ENCODE measurements around the gene SPTBN2.
A peak's percentile ranks its signal among the peaks of the same experiment; 100 is the strongest.
"Not testable (repeated sequence)": the region's sequence is repeated elsewhere in the genome, so short reads cannot be mapped to it uniquely, and the experiment has no call there.

SPTBN2 gene

DNA sequence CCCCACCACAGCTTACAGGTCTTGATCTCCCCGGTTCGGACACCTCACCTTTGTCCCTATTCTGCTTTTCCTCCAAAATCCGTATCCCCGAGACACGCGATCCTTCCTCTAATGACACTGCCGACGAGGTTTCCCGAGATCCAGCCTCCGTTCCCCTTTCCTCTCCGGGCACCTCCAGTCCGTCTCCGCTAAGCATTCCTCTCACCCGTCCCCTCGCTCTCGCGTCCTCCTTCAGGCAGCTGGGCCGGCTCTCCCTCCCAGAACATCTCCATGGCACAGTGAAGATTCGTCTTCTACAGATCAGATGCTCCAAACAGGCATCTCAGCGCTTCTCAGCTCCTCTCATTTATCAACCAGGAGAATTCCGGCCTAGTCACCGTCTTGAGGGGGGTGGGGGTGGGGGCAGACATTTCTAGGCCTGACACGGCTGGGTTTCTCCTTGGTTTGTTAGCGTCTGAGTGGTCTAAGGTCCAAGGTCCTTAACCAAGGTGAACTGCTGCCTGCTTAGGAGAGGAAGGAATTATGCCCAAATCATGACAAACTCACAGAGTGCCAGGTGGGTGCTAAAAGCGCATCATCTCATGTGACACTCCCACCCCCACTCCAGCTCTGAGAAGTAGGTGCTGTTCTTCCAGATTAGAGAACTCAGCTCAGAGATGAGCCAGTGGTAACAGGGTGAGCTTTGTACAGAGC, at the start of gene SPTBN2:
Gene SPTBN2 (minus strand): TSS at position 524 of the 693 bp plus-strand sequence. CDS start 7,976 bp downstream, outside the sequence.
- DNase-seq: no peak

DNA sequence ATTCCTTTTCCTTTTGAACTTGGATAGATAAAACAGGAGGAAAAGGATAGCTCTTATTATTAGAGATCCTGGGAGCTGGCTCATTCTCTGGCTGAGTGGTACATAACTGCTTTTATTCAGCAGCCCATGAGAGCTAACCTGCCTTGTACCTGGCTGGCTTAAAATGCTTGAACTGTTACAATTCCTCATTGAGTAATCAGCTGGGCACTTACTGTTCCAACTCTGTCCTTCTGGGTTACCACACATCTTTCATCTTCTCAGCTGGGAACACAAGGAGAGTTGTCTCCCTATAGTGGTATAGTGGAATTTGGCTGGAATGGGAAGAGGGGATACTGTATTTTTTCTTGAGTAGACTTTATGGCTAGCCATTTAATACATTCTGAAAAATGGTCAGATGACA, 39.8 kb upstream of the SPTBN2 start:
- DNase-seq: no peak

DNA sequence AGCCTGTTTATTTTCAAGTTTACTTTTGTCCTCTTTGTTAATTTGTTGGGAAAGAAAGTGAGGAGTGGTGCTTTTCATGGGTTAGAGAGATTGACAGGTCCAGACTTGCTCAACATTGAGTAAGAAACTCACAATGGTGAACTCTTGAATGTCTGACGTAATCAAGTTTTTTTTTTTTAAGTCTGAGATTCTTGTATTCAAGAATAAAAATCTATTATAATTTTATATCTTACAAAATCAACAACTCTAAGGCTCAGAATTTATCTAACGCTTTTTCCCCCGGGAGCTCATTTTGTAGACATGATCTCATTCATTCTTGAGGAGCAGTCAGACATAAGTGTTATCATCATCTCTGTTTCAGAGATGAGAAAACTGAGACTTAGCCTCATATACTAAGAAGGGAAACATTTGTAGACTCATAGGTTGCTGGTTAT, 39.1 kb upstream of the SPTBN2 start:
- DNase-seq: no peak

DNA sequence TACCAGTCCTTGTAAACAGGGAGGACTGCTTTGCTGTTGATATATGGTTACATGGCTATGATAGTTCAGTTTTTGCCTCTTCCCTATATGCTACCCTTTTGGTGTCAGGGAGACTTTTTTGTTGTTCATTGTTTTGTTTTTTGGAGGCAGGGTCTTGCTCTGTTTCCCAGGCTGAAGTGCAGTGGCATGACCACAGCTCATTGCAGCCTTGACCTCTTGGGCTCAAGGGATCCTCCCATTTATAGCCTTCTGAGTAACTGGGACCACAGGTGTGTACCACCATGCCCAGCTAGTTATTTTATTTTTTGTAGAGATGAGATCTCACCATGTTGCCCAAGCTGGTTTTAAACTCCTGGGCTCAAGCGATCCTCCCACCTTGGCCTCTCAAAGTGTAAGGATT, 38.6 kb upstream of the SPTBN2 start:
- DNase-seq: no peak

DNA sequence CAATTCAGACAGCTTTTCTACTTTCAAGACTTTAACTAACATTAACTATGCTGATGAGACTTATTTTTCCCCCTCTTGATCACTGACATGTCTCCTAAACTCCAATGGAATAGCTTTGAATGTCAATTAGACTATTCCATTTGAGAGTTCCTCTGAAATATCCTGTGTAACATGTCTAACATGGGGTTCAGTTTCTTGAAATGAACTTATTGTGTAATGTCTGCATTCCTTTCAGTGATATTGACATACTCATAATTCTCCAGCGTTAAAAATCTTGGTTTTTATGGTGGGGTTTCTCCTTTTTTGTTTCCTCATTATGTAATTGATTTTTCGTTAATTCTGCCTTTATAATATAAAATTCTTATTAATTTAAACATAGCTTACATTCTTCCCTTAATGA, 37.7 kb upstream of the SPTBN2 start:
- no peak for DNase-seq

DNA sequence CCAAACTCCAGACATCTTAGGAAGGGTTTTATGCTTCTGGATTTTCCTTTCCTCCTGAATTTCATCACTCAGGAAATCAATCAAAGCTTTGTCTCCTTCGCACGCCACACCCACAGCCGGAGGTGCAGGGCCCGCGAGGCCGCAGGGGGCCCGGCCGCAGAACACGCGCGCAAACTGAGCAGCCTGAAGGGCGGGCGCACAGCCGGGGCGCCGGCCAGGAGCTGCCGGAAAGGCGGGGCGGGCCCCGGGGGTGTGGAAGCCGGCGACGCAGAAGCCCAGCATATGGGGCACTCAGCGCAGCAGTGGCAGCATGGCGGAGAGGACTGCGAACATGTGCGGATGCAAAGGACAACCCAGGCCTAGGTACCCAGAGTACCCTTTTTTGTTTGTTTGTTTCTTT, 33.1 kb upstream of the SPTBN2 start:
- no peak for DNase-seq

DNA sequence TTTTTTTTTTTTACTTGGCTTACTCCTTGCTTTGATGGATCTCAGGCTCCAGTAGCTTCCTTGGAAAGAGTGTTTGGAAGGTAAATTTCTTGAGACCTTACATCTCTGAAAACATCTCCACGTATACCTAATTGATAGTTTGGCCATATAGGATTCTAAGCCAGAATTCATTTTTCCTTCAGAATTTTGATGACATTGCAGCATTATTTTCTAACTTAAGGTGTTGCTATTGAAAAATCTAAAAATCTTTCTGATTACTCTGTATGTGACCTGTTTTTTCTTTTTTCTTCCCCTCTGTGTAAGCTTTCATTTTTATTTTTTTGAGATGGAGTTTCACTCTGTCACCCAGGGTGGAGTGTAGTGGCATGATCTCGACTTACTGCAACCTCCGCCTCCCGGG, 23.1 kb upstream of the SPTBN2 start:
- DNase-seq: no peak

DNA sequence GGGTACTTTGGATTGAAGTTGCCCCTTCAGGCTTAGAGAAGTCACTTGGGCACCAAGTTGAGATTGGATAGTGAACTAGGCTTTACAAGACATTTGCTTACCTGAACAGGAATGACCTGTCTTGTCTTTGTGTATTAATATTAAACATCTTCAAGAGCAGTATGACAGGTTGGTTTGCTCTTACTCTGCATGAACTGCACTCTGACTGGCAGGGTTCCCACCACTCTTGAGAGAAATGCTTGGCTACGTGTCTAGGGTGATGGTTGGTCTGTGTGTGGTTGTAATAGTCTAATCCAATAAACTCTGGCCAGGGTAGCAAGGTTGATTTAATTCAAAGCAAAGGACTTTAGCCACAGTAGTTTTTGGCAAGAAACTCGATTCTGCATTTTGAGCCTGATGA, 20.1 kb upstream of the SPTBN2 start:
- DNase-seq: no peak

DNA sequence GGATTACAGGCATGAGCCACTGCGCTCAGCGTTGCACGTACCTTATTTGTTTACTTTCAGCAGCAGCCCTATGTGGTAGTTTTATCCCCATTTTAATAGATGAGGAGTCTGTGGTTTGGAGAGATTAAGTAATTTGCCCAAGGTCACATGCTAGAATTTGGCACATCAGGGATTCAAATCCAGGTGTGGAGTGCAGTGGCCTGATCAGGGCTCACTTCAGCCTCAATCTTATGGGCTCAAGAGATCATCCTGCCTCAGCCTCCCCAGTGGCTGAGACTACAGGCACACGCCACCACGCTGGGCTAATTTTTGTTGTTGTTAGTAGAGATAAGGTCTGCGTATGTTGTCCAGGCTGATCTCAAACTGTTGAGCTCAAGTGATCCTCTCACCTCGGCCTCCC, 18.5 kb upstream of the SPTBN2 start:
- DNase-seq: no peak

DNA sequence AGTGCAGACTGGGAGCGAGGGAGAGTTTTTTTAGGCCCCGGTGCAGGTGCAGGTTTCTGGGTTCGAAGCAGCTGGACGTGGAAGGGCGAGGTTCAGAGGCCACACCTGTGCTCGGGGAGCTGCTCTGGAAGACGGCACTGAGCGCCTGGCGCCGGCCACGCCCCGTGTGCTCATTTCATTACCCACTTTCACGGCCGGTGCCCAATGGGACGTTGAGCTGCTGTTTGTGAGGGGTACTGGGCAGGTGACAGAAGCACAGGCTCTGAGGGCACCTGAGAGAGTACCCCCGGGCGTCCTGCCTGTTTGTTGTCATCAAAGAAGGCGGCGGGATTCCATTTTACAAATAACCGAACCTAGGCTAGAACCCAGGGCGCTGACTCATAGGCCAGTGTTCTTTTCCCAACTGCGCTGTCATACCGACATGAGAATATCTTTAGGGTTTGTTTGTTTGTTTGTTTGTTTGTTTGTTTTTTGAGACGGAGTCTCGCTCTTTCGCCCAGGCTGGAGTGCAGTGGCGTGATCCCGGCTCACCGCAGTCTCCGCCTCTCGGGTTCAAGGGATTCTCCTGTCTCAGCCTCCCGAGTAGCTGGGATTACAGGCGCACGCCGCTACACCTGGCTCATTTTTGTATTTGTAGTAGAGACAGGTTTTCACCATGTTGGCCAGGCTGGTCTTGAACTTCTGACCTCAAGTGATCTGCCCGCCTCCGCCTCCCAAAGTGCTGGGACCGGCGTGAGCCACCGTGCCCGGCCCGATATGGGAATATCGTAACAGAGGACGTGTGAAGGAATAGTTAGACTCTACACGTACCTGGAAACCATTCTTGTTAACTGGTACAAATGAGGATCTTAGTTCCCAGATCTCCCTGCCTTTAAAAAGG, 16.6 kb upstream of the SPTBN2 start:
- DNase-seq: peak; percentile 46

DNA sequence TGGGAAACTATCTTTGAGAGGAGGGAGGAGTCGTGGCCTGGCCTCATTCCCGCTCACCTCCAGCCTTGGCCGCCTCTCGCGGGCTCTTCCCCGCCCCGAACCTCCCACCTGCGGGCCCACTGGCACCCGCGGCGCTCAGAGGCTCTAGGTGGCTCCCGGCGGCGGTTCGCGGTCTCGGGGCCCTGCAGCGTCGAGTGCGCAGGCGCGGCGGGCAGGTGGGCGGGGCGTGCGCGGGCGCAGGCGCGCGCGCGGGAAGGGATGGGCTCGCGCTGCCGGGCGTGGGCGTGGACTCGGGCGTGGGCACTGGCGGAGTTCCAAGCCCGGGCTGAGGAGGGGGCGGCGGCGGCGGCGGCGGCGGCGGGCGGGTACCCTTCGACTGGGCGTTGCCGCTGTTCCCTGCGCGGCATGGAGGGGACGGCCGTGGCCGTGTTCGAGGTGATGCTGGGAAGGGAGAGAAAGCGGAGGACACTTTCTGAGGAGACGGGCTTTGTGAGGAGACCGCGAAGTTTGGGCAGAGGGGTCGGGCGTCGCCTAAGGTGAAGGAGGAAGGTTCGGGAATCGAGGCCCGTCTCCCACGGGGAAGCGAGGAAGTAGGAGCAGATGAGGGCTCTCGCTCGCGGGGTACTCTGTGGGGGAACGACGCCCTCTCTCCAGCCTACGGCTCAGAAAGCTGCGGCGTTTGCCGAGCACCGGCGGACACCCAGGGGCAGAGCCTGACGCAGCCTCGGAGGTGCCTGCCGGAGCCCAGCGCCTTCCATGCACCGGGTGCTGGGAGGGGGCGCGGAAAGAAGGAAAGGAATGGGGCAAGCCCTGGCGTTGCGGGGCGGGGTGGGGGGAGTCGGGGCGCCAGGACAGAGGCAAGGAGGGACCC, 15.7 kb upstream of the SPTBN2 start:
- DNase-seq: peak; percentile 88

DNA sequence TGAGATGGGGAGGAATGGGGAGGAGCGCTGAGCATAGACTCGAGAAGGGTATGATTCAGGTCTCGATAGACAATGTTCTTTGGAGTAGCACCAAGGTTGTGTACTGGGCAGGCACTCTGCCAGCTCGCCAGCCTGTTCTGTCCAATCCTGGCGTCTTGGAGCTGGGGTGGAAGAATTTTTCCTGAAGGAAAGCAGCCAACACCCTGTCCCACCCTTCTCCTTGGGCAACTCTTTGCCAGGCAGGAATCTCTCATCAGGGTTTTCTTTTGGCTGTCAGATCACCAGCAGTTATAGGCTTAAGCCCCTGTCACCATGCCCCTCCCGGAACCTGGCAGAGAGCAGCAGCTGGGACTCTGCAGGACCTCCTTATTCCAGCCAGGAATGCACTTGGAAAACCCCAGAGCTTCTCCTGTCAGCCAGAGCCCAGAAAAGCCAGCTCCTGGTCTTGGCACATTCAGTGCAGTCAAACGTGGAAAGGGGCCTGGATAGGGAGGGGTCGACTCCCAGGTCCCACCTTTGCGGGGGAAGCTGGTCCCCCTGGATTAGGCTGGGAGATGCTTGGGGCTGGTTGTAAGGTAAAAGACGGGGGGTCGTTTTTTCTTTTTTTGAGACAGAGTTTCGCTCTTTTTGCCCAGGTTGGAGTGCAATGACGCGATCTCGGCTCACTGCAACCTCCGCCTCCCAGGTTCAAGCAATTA, 14.4 kb upstream of the SPTBN2 start:
- DNase-seq: no peak

DNA sequence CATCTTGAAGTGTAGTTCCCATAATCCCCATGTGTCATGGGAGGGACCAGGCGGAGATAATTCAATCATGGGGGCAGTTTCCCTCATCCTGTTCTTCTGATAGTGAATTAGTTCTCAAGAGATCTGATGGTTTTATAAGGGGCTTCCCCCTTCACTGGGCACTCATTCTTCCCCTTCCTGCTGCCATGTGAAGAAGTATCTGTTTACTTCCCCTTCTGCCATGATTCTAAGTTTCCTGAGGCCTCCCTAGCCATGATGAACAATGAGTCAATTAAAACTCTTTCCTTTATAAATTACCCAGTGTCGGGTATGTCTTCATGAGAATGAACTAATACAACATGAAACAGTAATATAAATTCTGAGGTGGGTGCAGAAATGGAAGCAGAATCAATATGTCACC, 12.1 kb upstream of the SPTBN2 start:
- DNase-seq: no peak

DNA sequence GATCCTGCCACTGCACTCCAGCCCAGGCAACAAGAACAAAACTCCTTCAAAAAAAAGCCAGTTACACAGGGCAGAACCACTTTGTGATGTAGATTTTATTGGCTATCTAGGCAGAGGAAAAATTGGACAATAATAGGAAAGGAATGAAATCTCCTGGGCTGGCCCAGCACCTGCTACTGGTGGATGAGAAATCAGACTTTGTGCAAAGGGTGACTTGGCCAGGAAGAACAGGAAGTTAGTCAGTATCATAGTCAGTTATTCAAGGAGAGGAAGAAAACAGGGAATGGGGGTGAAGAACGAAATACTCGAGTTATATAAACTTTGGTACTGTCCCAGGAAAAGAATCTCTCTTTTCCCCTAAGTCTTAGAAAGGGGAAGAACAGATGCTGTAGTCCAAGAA, 11.0 kb upstream of the SPTBN2 start:
- DNase-seq: no peak

DNA sequence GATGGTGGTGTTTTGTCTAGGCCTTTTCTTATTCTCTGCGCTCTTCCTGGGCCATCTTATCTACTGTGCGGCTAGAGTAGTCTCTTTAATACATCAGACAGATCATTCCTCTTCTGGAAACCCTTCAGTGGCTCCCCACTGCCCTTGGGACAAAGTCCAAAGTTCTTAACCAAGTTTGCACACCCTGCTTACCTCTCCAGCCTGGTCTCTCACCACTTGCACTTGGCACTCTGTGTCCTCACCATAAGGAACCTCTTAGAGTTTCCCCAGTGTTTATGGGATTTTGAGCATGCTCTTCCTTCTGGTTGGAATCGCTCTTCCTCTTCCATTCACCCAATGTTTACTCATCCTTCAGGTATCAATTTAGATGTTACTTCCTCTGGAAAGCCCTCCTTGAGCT, 5.2 kb upstream of the SPTBN2 start:
- no peak for DNase-seq

DNA sequence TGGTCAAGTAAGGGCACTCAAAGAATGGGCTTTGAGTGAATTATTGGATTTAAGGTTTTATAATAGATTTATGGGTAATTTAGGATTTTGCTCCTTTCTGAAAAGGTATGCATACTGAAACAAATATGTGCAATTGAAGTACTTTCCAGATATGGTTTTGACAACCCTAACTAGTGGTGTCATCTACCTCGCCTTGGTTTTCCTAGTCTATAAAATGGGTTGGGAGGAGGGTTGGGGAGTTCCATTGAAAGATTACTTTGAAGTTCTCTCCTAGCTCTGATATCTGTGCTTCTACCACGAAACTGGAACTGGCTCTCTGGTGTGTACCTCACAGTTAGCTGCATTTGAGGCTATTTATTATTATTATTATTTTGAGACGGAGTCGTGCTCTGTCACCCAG, 431 bp upstream of the SPTBN2 start:
- no peak for DNase-seq

DNA sequence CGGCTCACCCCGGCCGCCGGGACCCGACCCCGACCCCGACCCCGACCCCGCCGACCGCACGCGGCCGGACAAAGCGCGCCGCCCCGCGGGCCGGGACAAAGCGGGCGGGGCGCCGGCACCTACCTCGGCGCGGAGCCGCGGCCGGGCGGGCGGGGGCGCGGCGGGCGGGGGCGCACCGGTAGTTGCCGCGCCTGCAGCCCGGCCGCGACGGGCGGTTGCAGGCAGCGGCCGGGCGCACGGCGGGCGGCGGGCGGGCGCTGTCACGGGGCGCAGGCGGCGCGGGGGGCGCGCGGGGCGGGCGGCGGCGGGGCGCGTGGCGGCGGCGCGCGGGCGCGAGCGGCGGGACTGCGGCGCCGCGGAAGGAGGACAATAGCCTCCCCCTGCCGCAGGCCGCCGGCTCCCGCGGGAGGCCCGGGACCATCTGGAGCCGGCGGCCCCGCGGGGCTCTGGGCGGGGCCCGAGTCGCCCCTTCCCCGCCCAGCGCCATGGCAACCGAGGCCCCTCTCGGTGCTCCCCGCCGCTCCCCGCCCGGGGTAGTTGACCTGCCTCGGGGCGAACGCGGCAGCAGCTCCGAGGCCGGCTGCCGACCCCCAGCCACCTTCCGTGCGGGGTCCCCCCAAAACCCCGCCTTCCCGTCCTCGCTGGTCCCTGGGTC, 851 bp downstream of the SPTBN2 start:
- DNase-seq: no peak

DNA sequence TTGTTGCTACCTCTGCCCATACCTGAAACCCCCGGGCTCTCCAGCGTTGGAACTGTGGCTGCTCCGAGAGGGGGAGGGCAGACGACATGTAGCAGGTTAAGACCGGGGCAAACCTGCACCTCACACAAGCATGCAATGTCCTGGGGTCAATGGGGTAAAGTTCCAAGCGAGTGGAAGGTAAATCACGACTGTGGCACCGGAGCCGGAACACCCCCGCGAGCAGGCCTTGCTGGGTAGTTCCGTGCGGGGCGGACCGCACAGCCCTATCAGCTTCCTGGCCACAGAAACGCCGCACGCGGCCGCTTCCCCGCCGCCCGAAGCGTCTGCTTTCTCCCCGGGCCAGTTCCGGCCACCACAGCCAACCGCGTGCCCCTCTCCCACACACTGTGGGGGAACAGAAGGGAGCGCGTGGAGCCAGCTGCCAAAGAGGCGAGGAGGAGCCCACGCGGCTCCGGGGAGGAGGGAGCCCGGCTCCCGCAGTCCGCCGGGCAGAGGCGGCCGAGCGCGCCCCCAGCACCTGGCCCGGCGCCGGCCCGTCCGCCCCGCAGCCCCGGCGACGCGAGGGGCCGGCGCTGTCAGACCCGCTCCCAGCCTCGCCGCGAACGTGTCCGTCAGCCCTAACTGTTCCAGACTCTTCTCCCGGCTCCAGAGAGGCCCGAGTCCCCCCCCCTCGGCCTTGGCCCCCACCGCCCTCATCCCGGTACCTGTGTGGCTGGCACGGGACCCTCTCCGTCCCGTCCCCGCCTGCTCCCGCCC, 1.6 kb downstream of the SPTBN2 start:
- peak; percentile 20 for DNase-seq

DNA sequence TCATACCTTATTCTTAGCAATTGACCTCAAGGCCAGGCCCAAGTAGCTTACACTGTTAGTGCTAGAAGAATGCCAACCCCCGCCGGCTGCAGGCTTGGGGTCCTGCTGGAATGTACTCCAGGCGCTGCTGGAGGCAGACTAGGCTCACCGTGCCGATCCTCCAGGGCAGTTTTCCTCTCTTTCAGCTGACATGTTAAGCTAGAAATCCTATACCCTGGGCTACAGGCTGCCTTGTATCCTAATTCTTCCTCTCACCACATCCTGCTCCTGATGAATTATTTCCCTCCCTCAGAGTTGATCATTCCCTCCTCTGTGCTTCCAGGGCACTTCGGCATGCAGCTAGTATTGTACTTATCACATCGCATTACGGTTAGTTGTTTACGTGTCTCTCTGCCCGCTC, 3.4 kb downstream of the SPTBN2 start:
- DNase-seq: no peak

DNA sequence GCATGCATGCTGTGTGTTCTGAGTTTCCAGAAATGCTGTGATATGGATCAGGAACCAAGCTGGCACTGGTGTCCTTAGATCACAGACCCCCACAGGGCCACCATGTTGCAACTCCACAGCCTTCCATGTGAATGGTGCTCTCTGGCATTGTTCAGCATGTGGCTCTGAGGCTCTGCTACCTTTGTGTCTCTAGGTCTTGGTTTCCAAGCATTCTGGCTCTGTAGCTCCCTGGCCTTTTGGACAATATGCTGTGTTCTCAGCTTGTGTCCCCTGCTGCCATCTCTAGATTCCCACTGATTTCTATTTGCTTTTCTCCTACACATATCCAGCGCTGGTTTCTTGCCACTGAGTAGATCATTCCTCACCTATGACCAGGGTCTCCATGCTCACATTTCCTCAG, 3.9 kb downstream of the SPTBN2 start:
- DNase-seq: no peak

DNA sequence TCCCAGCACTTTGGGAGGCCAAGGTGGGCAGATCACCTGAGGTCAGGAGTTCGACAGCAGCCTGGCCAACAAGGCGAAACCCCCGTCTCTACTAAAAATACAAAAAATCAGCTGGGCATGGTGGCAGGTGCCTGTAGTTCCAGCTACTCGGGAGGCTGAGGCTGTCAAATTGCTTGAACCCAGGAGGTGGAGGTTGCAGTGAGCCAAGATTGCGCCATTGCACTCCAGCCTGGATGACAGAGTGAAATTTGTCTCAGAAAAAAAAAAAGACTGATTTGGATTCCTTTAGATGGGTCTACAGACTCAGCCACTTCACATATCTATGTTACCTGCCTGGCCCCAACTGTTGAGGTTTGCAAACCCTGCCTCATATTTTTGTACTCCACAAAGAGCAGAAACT, 4.8 kb downstream of the SPTBN2 start:
- not testable (repeated sequence) for DNase-seq
